IMR-90 (cell line): ENCODE data around the gene STX5.
A peak's percentile ranks its signal among the peaks of the same experiment; 100 is the strongest.

Experiments used
- BHLHE40 ChIP-seq: fragments of 150-350 bp; IDR thresholded peaks from 2 replicates; pipeline ENCODE4 v1.6.1; 2016; ENCODE audit warnings: mild to moderate bottlenecking, low read depth, low read length
- CTCF ChIP-seq: conservative IDR thresholded peaks from 2 replicates; pipeline ENCODE4 v1.5.1; 2012; ENCODE audit warnings: mild to moderate bottlenecking, low read depth, low read length, improper control_type of control experiment
- FOS ChIP-seq: fragments of 150-350 bp; IDR thresholded peaks from 2 replicates; pipeline ENCODE4 v1.6.1; 2016; ENCODE audit warnings: low read depth, low read length
- MAFK ChIP-seq: IDR thresholded peaks from 2 replicates; pipeline ENCODE4 v1.6.1; 2012; ENCODE audit warnings: low read depth, low read length, improper control_type of control experiment
- POLR2A ChIP-seq: IDR thresholded peaks from 2 replicates; pipeline ENCODE4 v1.6.1; 2012; ENCODE audit warnings: mild to moderate bottlenecking, low read depth, low read length
- RAD21 ChIP-seq: IDR thresholded peaks from 2 replicates; pipeline ENCODE4 v1.6.1; 2012; ENCODE audit warnings: low read length, improper control_type of control experiment
- RCOR1 ChIP-seq: IDR thresholded peaks from 2 replicates; pipeline ENCODE4 v1.6.1; 2012; ENCODE audit warnings: mild to moderate bottlenecking, low read length, improper control_type of control experiment; ENCODE audit not compliant: insufficient replicate concordance
- RFX5 ChIP-seq: IDR thresholded peaks from 2 replicates; pipeline ENCODE4 v1.8.0; 2012; ENCODE audit warnings: low read depth, mild to moderate bottlenecking, low read length, moderate library complexity
- SMC3 ChIP-seq: fragments of 150-350 bp; IDR thresholded peaks from 2 replicates; pipeline ENCODE4 v1.6.1; 2016; ENCODE audit warnings: low read depth, mild to moderate bottlenecking, antibody characterized with exemption, low read length, moderate library complexity

GRCh38 chr11:62786318-62787004, 45.4 kb downstream of the STX5 start:
- peak; percentile 99 for TF ChIP-seq CTCF
- peak; percentile 61 for TF ChIP-seq RAD21
- TF ChIP-seq BHLHE40, result no peak
- TF ChIP-seq FOS, result no peak
- TF ChIP-seq POLR2A, result no peak
- no peak for TF ChIP-seq MAFK
- TF ChIP-seq SMC3, result peak; percentile 80
- TF ChIP-seq RCOR1, result no peak
- TF ChIP-seq RFX5, result no peak
